B cell (primary cell): ENCODE data around the gene DNAJB6.

Source experiments
- CTCF ChIP-seq: fragments of 200-600 bp; IDR thresholded peaks from one replicate; pipeline ENCODE4 v1.8.0; 2022; ENCODE audit warnings: antibody characterized with exemption, mild to moderate bottlenecking
- EZH2 ChIP-seq: IDR thresholded peaks from 2 replicates; pipeline ENCODE4 v1.6.1; 2012; ENCODE audit warnings: borderline replicate concordance, low read depth, mild to moderate bottlenecking, moderate library complexity, low read length; ENCODE audit not compliant: insufficient read depth, poor library complexity, severe bottlenecking

GRCh38 chr7:157292258-157292657 is 44.5 kb upstream of the DNAJB6 start:
- TF ChIP-seq CTCF (no peak), EZH2 (no peak)
